Lower leg skin (tissue), 4 donors: ENCODE measurements around the gene SLC16A9. TPM values are rescaled to one million over a fixed set of nuclear protein-coding genes. Genes with fewer than 3 reads are reported as not detected.

Experiments
- DNase-seq, 2 donors: peaks; one replicate each; pipeline ENCODE4 v3.0.0-alpha.2; 2019; ENCODE audit warnings: low spot score in 2 of 2
- H3K4me3 ChIP-seq: fragments of 200-600 bp; sonication (generic); 2 replicates; pipeline ENCODE4 v1.5.1; 2017; ENCODE audit warnings: mild to moderate bottlenecking, low read depth; ENCODE audit not compliant: poor library complexity, severe bottlenecking
- CTCF ChIP-seq, 3 donors: fragments of 450-650 bp; IDR thresholded peaks; one replicate each; pipeline ENCODE4 v1.5.1; 2016; ENCODE audit warnings: antibody characterized with exemption in 3 of 3, mild to moderate bottlenecking in 3 of 3, moderate library complexity in 2 of 3
- POLR2A ChIP-seq, 2 donors: fragments of 450-650 bp; IDR thresholded peaks; one replicate each; pipeline ENCODE4 v1.6.1; 2016 to 2017; ENCODE audit warnings: antibody characterized with exemption in 2 of 2, mild to moderate bottlenecking in 1 of 2, moderate library complexity in 1 of 2
- WGBS, 2 donors: methylation state at CpG; one replicate each; pipeline ENCODE4 v1.1.5; 2018; 5-methylcytosine and 5-hydroxymethylcytosine counted together
- intact Hi-C: fragments of 100-400 bp; cut with DNase I; formaldehyde crosslinking; loops from one replicate; pipeline ENCODE4 v1.15.0; 2023; ENCODE audit warnings: low total_unique reads
- total RNA-seq, 4 donors: library from RNA; depleted of rRNA; stranded (reverse); fragments of >200 nt; gene quantifications; one replicate each; pipeline ENCODE4 v1.1.0, GENCODE V29; 2016

SLC16A9 gene
- under 1 TPM; 0.04 to 0.29 (median 0.16) TPM for total RNA-seq

DNA sequence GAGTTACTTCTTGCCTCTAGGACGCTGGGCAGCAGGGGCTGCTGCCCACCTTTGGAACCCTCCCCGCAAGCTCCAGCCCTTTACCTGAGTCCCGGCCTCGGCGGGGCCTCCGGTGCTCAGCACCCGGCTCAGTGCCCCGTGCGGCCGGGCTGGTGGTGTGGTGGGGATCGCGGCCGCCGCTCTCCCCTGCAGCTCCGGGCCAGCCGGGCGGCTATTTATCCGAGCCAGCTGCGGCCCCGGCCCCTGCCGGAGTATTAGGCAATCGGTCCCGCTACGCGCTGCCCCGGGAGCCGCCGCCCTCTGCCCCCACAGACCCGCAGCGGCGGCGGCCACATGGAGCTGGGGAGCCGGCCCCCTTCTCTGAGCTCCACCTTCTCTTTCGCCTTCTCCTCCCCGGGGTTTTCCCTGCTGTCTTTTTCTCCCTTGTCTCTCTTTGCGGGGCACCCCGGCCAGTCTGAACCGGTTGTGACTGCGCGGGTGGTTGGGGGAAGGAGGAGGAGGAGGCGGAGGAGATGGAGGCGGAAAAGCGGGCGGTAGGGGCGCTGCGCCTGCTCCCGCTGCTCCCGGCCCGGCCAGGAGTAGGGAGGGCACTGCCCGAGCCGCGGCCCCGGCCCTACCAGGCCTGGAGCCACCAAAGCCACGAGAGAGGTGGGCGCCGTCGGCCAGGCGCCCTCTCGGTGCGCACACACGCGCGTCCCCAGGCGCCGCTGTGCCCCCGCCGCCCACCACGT, at the start of gene SLC16A9:
Gene SLC16A9, minus strand, starts transcription at position 456 of the 731 bp plus-strand sequence. CDS start 25,559 bp downstream, outside the sequence.
- intact Hi-C loops: no loop called here
- TF ChIP-seq POLR2A (IDR thresholded peaks at IDR 0.05) (no peak), CTCF (IDR thresholded peaks at IDR 0.05) (no peak)
- peak; percentile 16 to 86 for DNase-seq
- H3K4me3 ChIP-seq: peak within 1 kb of the TSS; percentile 28
- 0% methylated on average over 27 to 45 of the region's 68 CpGs for WGBS, 2 donors

- intact Hi-C loops: no loop called here
- no peak overlapping the region for H3K4me3 ChIP-seq
- no peak for DNase-seq
- no peak for TF ChIP-seq POLR2A (IDR thresholded peaks at IDR 0.05)
- WGBS, 2 donors: 80 to 84% methylated on average over 3 of the region's 3 CpGs
These were observed 48.3 kb upstream of the SLC16A9 start for GRCh38 chr10:59757966-59758365.

- intact Hi-C loops: no loop called here
- 91 to 93% methylated on average over 4 of the region's 4 CpGs for WGBS, 2 donors
- TF ChIP-seq POLR2A (IDR thresholded peaks at IDR 0.05): no peak
- no peak for TF ChIP-seq CTCF (IDR thresholded peaks at IDR 0.05)
- no peak for DNase-seq
- H3K4me3 ChIP-seq: no peak overlapping the region
These were observed 45.3 kb upstream of the SLC16A9 start for GRCh38 chr10:59754951-59755350.

- no peak within 1 kb of the TSS for H3K4me3 ChIP-seq
- intact Hi-C loops: no loop called here
- 52 to 60% methylated on average over 3 of the region's 3 CpGs for WGBS, 2 donors
- TF ChIP-seq CTCF (IDR thresholded peaks at IDR 0.05): no peak
- no peak for TF ChIP-seq POLR2A (IDR thresholded peaks at IDR 0.05)
- no peak for DNase-seq
These were observed 43.6 kb upstream of the SLC16A9 start, which contains the start of gene MRLN for GRCh38 chr10:59753267-59753666. Gene MRLN, minus strand, starts transcription at chr10:59753455.

GRCh38 chr10:59752278-59752940, 42.8 kb upstream of the SLC16A9 start:
- intact Hi-C loops: no loop called here
- 54 to 66% methylated on average over 2 of the region's 2 CpGs for WGBS, 2 donors

More at GRCh38 chr10:59752278-59752940, 42.8 kb upstream of the SLC16A9 start:
- TF ChIP-seq CTCF (IDR thresholded peaks at IDR 0.05) (no peak), POLR2A (IDR thresholded peaks at IDR 0.05) (no peak)
- no peak for DNase-seq
- H3K4me3 ChIP-seq: no peak overlapping the region
